NCI-H446 treated with DMSO at 0.1 percent for 48 hours (cell line): ENCODE data around the gene ETV7.
"Not testable (repeated sequence)": the region's sequence is repeated elsewhere in the genome, so short reads cannot be mapped to it uniquely, and the experiment has no call there.

Source experiments
- DNase-seq: peaks from one replicate; lab custom pipeline; 2025; lab: John Stamatoyannopoulos, UW

ETV7 gene

GRCh38 chr6:36387440-36388303, at the start of gene ETV7:
TSS of gene ETV7 (minus strand) at chr6:36387669. CDS start at chr6:36387541, 128 bp downstream.
- DNase-seq = no peak

GRCh38 chr6:36436466-36436865, 49.0 kb upstream of the ETV7 start:
- DNase-seq = no peak

- DNase-seq = no peak
These were observed 44.7 kb upstream of the ETV7 start for GRCh38 chr6:36432151-36432671.

GRCh38 chr6:36431197-36431596, 43.7 kb upstream of the ETV7 start:
- DNase-seq = no peak

GRCh38 chr6:36430351-36430750, 42.9 kb upstream of the ETV7 start:
- no peak for DNase-seq

GRCh38 chr6:36428911-36429310, 41.4 kb upstream of the ETV7 start:
- no peak for DNase-seq

- DNase-seq = no peak
These were observed 39.2 kb upstream of the ETV7 start for GRCh38 chr6:36426622-36427021.

GRCh38 chr6:36423101-36423824, 35.8 kb upstream of the ETV7 start:
- peak; percentile 94 for DNase-seq

GRCh38 chr6:36422714-36423100, 35.2 kb upstream of the ETV7 start:
- DNase-seq = no peak

GRCh38 chr6:36419310-36419709, 31.8 kb upstream of the ETV7 start:
- no peak for DNase-seq

GRCh38 chr6:36418558-36418957, 31.1 kb upstream of the ETV7 start:
- no peak for DNase-seq

- no peak for DNase-seq
These were observed 27.0 kb upstream of the ETV7 start for GRCh38 chr6:36414481-36414880.

GRCh38 chr6:36413489-36414480, 26.3 kb upstream of the ETV7 start:
- DNase-seq = no peak

GRCh38 chr6:36409718-36410117, 22.2 kb upstream of the ETV7 start:
- DNase-seq = not testable (repeated sequence)

- DNase-seq = no peak
These were observed 16.7 kb upstream of the ETV7 start for GRCh38 chr6:36404164-36404563.

GRCh38 chr6:36402481-36402880, 15.0 kb upstream of the ETV7 start:
- DNase-seq = no peak

- DNase-seq = no peak
These were observed 12.5 kb upstream of the ETV7 start for GRCh38 chr6:36399970-36400369.

GRCh38 chr6:36392621-36393020, 5.2 kb upstream of the ETV7 start:
- DNase-seq = no peak

GRCh38 chr6:36389353-36389752, 1.9 kb upstream of the ETV7 start:
- no peak for DNase-seq

- no peak for DNase-seq
These were observed 702 bp downstream of the ETV7 start for GRCh38 chr6:36386495-36387439.

GRCh38 chr6:36384095-36384494, 3.4 kb downstream of the ETV7 start:
- DNase-seq = no peak
